ENCODE measurements around the gene NGFR.

Gene NGFR

DNA sequence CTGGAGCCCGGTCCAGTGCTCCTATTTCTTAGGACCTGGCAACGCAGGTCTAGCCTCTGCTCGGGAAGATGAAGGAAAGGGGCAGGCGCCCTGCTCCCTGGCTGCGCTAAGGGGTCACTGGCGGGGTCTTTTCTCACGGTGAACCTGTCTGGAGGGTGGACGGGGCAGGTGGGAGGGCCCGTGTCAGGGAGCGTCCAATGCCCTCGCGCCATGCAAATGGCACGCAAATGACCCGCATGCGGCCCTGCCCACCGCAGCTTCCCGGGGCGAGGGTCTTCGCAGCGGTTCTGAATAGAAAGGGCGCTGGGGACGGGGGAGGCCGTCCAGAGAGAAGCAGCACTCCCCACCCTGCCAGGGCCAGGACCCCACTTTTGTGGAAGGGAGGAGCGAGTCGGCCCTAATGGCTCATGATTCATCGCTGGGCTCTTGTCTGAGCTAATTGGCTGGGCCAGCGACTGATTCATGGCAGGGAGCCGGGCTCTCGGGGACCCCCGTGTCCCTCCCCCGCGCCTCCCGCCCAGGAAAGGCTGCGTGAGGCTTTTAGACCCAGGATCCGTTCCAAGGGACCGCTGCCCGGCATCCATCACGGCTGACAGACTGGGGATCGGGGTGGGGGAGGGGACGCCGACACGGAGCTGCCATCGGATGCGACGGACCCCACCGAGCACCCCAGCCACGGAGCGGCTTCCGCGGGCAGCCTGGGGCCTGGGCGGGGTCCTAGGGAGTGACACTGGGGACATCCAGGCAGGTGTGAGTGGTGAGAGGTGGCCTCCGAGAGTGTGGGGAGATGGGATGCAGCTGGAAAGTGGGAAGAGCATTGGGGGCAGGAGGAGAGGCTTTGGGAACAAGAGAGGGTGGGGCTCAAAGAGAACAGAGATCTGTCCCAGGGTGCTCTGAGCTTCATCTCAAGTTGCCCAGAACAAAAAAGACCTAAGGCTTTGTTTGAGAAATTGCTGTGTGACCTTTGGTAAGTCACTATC lies 25.0 kb upstream of the NGFR start:
- peak; percentile 79 for DNase-seq

DNA sequence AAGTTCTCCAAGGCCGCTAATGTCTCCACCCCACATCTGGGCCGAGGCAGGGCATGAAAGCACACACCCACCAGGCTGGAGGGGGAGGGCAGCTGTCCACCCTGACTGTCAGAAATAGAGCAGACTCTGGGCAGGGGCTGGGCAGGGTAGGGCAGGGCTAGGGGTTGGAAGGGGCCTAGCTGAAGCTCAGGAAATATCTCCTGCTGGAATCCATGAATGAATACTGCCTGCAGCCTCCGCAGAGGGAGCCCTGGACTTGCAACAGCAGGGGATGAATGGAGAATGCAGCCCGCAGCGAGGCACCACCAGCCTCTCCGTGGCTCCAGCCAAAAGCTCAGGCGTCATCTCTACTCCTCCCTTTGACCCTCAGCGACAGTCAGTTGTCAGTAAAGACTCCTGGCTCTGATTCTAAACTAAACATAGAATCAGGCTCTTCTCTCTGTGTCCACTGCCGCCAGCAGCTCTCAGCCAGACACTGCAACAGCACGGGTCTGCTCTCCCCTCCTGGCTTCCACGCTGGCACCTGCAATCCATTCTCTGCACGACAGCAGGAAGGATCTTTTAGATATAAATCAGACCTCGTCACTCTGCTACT lies 23.9 kb upstream of the NGFR start:
- DNase-seq = peak; percentile 78

DNA sequence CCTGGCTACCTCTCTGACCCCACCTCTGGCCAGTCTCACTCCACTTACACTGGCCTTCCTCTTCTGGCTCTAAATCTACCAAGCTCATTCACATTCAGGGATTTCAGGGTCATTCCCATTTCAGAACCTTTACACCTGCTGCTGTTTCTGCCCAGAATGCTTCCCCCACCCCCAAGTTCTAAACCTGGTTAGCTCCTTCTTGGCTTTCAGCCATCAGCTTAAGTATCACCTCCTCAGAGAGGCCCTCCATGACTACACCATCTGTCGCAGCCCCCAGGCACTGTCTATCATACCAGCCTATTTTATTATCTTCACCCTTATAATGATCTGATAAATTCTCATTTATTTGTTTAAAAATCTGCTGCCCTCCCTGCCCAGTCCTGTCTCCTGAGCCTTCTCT lies 23.3 kb upstream of the NGFR start:
- DNase-seq = no peak

- no peak for DNase-seq
Measured at GRCh38 chr17:49472527-49472926, 22.6 kb upstream of the NGFR start.

DNA sequence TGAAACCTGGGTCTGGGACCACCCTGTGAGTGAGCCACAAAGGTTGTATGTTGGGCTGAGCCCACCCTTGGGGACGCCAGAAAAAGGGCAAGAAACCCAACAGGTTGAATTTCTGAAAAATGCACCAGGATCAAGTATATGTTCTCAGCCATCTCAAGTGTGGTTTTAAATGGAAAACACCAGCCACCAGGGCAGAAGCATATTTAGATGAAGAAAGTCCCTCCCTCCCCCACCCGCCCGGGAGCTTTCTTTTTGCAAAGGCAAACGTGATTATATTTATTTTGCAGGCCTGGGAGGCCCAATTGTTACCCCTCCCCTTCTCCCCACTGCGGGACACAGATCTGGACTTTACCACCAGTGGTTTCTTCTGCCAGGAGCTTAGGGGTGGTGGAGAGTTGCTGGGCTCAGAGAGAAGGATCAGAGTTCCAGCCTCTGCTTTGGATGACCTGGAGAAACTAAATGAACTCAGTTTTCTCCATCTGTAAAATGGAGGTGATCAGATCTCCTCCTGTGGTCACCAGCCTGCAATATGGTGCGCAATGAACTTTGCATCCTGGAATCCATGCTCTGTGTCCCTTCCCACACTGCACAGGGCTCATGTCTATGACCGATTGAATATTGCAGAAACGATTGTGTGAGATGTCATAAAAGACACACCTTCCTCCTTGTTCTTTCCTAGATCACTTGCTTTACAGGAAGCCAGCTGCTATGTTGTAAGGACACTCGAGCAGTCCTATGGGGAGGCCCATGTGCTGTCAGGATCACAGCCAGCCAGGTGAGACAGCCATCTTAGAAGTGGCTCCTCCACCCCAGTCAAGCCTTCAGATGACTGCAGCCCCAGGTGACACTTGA lies 21.0 kb upstream of the NGFR start:
- DNase-seq = no peak

- DNase-seq = no peak
Measured at GRCh38 chr17:49477709-49478108, 17.4 kb upstream of the NGFR start.

DNA sequence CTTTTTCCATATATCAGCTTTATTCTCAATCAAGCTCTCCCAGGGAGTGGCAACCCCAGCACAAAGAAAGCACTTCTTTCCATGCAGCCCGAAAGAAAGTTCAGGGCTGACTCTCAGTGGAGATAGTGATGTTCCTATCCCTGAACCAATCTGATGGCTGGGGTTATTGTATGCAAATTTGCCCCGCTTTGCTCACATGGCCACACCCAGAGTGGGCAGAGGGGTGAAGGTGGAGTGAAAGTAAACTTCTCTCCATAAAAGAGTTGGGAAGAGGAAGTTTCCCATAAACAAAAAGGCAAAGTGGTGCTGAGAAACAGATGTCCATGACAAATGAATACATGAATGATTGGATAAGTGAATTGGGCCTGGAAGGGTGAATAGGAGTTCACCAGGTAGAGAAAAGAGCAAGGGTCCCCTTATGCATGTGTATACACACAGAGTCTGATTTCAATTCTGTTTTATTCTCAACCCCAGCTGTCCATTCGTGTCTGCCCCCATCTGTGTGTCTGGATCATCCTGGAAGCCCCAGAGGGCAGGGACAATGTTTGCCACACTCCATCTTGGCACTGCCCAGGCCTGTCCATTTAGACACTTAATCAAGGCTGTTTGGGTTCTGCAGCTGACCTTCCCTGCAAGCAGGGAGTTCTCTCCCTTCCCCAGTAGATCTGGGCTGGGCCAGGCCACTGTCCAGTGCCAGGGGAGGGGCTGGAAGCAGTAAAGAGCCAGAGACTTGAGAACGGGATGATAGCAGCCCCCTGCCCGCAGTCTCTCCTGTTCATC lies 14.1 kb upstream of the NGFR start:
- DNase-seq = no peak

GRCh38 chr17:49482144-49482817 lies 12.8 kb upstream of the NGFR start:
- DNase-seq = no peak

DNA sequence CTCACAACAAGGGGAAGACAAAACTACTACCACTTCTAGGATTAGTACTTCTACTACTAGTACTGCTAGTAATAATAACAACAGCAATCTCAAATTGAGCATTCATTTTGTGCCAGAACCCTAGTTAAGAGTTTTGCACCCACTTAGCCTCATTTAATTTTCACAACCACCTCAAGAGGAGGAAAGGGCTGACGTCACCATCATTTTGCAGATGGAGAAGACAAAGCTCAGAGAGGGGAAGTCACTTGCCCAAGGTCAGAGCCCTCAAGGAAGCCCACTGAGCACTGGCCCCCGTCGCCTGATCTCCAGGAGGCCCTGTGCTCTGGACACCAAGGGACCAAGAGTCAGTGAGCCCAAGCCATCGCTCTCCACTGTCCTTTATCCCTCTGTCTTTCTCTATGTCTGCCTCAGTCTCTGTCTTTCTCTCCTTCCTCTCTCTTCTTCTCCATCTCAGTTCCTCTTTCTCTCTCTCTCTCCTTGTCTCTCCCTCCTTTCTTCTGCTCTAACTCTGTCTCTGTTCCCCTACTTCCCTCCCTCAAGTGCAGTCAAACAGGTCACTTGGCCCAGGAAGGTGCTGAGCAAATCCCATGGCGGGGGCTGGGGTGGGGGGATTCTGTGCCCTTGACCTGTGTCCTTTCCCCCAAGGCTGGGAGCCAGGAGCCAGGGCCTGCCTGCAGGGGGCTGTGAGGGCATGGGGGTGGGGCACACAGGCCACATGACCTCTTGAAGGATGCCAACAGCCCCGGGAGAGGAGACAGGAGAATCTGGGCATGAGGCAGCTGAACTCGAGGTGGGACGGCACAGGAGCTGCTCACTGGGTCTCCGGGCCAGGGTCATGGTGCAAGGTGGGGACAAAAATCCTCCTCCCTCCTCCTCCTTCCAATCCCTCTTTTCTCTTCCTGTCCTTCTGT lies 11.2 kb upstream of the NGFR start:
- DNase-seq = no peak

DNA sequence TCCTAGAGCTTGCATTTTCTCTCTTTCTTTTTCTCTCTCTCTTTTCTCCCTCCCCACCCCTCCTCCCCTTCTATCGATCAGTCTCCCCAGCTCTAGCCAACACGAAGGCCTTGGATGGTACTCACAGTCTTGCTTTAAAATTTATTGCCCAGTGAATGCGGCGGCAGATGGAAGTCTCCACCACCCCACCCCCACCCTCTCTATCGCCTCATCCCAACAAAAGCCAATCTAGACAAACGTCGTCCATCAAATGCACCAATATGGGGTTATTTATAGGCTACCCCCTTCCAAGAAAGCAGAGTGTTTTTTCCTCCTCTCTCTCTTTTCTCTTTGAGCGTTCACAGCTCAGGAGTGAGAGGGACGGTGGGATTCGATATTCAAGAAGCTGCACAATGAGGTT lies 10.5 kb upstream of the NGFR start:
- no peak for DNase-seq

GRCh38 chr17:49486012-49486641 lies 9.0 kb upstream of the NGFR start:
- DNase-seq = peak; percentile 90

DNA sequence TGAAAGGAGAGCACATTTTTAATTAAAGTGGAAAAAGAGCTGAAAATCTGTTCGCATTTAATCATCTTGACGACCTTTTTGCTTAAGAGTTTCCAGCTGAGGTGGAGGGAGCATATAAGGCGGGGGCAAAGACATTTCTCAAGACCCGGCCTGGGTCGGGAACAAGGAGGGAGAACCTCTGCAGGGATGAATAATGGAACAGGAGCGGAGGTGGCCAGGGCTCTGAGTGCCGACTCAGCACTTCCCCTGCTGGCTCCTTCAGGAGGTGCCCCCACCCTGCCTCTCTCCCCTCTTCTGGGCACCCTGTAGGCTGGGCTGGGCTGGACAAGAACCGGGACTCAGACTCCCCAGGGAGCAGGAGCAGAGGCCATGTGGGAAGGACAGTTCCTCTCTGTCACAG lies 7.9 kb upstream of the NGFR start:
- no peak for DNase-seq

GRCh38 chr17:49488612-49489011 lies 6.5 kb upstream of the NGFR start:
- peak; percentile 79 for DNase-seq

DNA sequence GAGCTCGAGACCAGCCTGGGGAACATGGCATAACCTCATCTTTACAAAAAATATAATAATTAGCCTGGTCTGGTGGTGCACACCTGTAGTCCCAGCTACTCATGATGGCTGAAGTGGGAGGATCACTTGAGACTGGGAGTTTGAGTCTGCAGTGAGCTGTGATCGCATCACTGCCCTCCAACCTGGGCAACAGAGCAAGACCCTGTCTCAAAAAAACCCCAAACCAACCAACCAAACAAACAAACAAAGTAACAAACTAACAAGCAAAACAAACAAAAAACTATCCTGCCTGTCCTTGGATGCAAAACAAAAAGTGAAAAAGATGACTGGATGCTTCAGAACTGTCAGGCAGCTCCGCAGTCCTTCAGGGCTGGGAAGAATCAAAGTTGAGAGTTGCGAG lies 5.7 kb upstream of the NGFR start:
- no peak for DNase-seq

GRCh38 chr17:49490276-49490675 lies 4.8 kb upstream of the NGFR start:
- no peak for DNase-seq

GRCh38 chr17:49491192-49491769 lies 3.8 kb upstream of the NGFR start:
- DNase-seq = no peak

DNA sequence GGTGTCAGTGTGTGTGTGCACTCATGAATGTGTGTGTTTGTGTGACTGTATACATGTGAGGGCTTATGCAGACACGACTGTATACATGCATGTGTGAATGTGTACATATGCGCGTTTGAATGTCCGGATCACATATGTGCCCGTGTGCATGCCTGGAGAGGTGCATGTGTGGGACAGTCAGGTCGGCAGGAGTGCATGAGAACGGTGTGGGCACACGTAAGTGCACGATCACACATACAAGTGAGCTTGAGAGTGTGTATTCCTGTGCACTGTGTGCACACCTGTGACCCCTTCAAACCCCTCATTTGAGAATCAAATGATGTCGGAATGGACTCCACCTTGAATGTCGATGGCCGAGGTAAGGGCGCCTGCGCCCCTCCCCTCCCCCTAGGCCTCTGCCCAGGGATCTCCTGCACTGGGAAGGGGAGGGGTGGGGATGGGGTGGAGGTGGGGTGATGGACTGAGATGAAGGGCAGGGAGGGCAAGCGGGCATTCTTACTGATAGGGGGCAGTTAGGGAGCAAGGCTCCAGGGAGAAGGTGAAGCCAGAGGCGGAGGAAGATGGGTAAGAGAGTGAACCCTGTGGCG lies 601 bp upstream of the NGFR start:
- no peak for DNase-seq

GRCh38 chr17:49495842-49496182 lies 719 bp downstream of the NGFR start:
- no peak for DNase-seq

DNA sequence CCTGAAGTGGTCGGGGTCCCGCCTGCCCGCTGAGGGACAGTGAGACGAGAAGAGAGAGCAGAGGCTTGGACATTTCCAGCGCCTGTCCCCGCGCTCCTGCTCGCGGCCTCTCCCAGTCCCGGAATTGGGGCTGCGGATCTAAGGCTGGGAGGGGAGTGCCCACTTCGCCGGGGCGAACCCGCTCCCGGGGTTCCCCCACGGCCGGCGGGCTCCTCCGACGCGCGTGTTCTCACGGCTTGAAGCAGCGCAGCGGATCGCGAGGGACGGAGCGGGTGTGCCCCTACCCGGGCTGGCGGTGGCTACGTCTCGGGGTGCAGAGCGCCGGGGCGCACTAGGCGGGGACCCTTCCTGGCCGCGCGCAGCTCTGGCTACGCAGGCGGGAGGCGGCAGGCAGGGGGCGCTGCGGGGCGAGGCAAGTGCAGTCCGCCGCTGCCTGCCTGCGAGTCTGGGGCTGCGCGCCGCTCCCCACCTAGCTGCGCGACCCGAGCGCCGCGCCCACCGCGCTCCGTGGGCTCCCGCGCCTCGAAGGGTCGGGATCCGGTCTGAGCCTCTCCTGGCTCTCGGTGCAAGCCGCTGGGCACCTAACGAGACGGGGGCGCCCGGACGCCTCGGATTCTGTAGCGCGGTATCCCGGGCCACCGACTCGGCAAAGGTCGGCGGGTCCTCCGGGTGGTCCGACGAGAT lies 1.2 kb downstream of the NGFR start:
- peak; percentile 88 for DNase-seq
